Measurements from ENCODE around the gene TPP1.

The TPP1 gene

DNA sequence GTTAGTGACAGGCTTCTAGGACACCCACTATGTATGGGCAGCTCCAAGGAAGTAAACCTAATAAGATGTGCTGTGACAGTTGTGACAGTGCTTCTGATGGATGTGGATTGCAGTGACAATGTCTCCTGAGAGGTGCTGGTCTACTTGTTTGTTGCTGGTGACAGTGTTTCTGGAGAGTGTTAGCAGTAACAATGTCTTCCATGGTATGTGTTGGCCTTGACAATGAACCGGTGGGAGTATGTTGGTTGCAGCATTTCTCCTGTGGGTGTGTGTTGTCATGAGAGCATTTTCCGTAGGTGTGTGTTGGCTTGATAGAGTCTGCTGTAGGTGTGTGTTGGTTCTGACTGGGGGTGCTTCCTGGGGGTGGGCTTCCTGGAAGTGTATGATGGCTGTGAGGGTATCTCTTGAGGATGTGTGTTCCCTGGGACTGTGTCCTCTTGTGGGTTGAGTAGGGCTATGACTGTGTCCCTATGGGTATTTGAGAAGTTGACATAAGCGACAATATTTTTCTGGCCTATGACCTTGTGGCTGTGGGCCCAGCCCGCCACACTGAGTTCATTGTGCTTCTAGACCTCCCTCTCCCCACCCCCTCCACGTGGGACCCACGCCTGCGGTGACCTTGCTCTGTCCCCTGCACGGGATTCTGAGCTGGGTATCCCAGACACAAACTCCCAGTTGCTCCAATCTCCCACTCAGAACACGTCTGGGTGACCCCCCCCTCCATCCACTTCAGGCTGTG lies 35.2 kb upstream of the TPP1 start:
- no peak for DNase-seq (ENCODE audit: low read depth)
- H3K4me3 ChIP-seq (ENCODE audit: low read length): peak overlapping the region; percentile 62
- TF ChIP-seq, protein P1, sequence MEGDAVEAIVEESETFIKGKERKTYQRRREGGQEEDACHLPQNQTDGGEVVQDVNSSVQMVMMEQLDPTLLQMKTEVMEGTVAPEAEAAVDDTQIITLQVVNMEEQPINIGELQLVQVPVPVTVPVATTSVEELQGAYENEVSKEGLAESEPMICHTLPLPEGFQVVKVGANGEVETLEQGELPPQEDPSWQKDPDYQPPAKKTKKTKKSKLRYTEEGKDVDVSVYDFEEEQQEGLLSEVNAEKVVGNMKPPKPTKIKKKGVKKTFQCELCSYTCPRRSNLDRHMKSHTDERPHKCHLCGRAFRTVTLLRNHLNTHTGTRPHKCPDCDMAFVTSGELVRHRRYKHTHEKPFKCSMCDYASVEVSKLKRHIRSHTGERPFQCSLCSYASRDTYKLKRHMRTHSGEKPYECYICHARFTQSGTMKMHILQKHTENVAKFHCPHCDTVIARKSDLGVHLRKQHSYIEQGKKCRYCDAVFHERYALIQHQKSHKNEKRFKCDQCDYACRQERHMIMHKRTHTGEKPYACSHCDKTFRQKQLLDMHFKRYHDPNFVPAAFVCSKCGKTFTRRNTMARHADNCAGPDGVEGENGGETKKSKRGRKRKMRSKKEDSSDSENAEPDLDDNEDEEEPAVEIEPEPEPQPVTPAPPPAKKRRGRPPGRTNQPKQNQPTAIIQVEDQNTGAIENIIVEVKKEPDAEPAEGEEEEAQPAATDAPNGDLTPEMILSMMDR (conservative IDR thresholded peaks at IDR 0.05; ENCODE audit: low read length): no peak

DNA sequence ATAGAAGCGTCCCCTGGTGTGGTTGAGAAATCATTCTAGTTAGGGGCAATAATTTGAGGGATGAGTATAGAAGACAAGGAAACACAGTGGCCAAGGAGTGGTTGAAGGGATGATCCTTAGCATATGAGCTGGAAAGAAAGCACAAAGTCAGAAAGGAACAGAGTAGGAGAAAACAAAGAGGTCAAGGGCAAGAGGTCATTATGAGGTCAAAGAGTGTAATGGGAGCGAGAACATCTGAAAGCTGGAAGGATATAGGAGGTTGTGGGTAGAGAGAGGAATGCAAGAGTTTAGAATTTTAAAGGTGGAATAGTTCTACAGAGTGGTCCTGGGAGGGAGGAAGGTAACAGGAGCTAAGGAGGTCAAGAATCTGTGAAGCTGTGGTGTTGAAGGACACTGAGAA lies 34.4 kb upstream of the TPP1 start:
- H3K4me3 ChIP-seq (ENCODE audit: low read length): no peak overlapping the region
- DNase-seq (ENCODE audit: low read depth): no peak
- TF ChIP-seq, protein P1 (conservative IDR thresholded peaks at IDR 0.05; ENCODE audit: low read length): no peak

DNA sequence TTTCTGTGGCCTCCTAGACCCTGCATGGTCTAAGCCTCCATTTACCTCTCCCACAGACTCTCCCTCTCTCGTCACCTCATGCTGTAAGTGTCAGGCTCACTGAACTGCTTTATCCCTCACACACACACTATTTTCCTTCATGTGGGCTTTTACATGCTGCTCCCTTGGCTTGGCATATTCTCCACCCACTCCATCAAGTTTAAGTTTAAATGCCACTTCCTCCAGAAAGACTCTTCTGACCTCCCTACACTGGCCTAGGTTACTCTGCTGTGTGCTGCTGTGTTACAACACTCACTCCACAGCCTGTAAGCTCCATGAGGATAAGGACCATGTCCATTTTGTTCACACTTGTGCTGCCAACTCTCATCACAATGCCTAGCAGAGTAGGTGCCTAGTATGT lies 33.9 kb upstream of the TPP1 start:
- TF ChIP-seq, protein P1 (conservative IDR thresholded peaks at IDR 0.05; ENCODE audit: low read length): no peak
- no peak for DNase-seq (ENCODE audit: low read depth)
- H3K4me3 ChIP-seq (ENCODE audit: low read length): no peak overlapping the region

DNA sequence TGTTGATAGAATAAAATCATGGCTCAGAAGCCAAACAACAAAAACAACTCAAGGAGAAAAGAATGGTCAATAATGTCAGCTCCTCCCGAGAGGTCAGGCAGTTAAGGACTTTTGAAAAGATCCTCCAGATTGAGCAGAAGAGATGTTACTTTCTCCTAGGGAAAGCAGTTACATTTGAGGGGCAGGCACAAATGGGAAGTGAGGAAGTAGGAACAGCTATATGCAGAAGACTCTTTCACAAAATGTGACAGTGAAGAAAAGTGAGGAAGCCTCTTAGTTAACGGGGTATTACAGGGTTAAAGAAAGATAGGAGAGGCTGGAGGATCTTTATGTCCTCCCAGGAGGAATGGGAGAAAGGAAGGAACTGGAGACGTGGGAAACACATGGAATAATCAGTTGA lies 33.0 kb upstream of the TPP1 start:
- H3K4me3 ChIP-seq (ENCODE audit: low read length): no peak overlapping the region
- TF ChIP-seq, protein P1 (conservative IDR thresholded peaks at IDR 0.05; ENCODE audit: low read length): no peak
- no peak for DNase-seq (ENCODE audit: low read depth)

DNA sequence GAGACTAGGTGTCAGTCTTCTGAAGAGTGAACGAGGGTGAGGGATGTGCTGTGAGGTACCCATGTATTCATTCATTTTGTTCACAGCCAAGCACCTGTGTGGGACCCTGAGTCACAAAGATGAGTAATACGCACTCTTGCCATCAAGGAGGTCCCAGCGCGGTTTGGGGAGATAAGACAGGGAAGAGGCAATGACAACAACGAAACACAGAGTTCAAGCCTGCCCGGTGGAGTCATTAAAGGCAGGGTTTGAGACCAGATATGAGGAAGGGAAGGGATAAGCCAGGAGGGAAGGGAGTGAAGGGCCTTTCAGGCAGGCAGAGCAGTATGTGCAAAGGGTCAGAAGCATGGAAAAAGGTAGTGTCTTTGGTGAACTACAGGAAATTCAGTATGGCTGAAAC lies 31.8 kb upstream of the TPP1 start:
- DNase-seq (ENCODE audit: low read depth): no peak
- H3K4me3 ChIP-seq (ENCODE audit: low read length): no peak overlapping the region
- TF ChIP-seq, protein P1 (conservative IDR thresholded peaks at IDR 0.05; ENCODE audit: low read length): no peak

DNA sequence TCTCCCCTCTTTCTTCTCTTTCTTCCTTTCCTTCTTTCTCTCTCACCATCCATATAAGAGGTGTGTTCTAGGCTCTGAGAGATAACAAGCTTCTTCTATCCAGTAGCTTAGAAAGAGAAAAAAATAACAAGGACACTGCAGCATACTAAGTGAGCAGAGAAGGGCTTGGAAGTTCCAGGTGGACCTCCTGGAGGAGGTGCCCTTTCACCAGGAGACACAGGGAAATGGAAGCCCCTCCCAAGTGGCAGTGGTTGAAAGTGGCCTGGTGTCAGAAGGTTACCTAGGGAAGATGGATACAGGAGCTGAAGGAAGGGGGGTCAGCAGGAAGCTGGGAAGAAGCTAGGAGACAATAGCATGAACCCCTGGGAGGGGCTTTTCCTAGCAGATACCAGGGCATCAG lies 30.9 kb upstream of the TPP1 start:
- TF ChIP-seq, protein P1 (conservative IDR thresholded peaks at IDR 0.05; ENCODE audit: low read length): no peak
- no peak overlapping the region for H3K4me3 ChIP-seq (ENCODE audit: low read length)
- no peak for DNase-seq (ENCODE audit: low read depth)

DNA sequence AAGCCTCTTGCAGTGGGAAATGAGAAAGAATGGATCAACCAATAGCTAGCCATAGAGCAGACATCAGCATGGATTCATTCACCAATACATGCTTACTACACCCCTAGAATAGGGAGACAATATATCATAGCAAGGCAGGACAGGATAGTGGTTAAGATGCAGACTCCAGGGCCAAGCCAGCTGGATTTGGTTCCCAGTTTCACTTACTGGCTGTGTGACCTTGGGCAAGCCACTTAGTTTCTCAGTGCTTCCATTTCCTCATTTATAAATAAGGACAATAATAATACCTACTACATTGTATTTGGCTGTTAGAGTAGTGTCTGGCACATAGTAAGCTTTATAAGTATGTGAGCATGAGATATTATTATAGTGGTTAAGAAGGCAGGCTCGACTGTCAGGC lies 29.3 kb upstream of the TPP1 start:
- no peak for DNase-seq (ENCODE audit: low read depth)
- no peak overlapping the region for H3K4me3 ChIP-seq (ENCODE audit: low read length)
- TF ChIP-seq, protein P1 (conservative IDR thresholded peaks at IDR 0.05; ENCODE audit: low read length): no peak

Data from AG10803 (cell line).